Stimulated activated CD4-positive, alpha-beta T cell treated with anti-CD3 and anti-CD28 coated beads, Interleukin-2, amount 100 ng/mL, for 48 hours (primary cell): Measurements from ENCODE around the gene FAM174A.
"Not testable (repeated sequence)": the region's sequence is repeated elsewhere in the genome, so short reads cannot be mapped to it uniquely, and the experiment has no call there.

Experiments
- DNase-seq, 2 donors: peaks; one replicate each; pipeline ENCODE4 v3.0.0-alpha.2; 2020

The FAM174A gene

GRCh38 chr5:100576217-100576751 is 41.1 kb downstream of the FAM174A start:
- no peak for DNase-seq

- no peak for DNase-seq
Observed at GRCh38 chr5:100577506-100577905, 42.3 kb downstream of the FAM174A start.

GRCh38 chr5:100584069-100584468 is 48.9 kb downstream of the FAM174A start:
- DNase-seq = no peak

- DNase-seq = no peak
Observed at GRCh38 chr5:100584889-100585288, 49.7 kb downstream of the FAM174A start.

- no peak for DNase-seq
Observed at GRCh38 chr5:100590867-100591266, 55.7 kb downstream of the FAM174A start.

- no peak for DNase-seq
Observed at GRCh38 chr5:100595152-100595811, 60.1 kb downstream of the FAM174A start.

GRCh38 chr5:100595812-100596173 is 60.6 kb downstream of the FAM174A start:
- DNase-seq = no peak

- no peak for DNase-seq
Observed at GRCh38 chr5:100598446-100598845, 63.3 kb downstream of the FAM174A start.

- no peak for DNase-seq
Observed at GRCh38 chr5:100600298-100600994, 65.3 kb downstream of the FAM174A start.

GRCh38 chr5:100603141-100603540 is 68.0 kb downstream of the FAM174A start:
- no peak for DNase-seq

GRCh38 chr5:100604021-100604420 is 68.8 kb downstream of the FAM174A start:
- not testable (repeated sequence) for DNase-seq

- no peak for DNase-seq
Observed at GRCh38 chr5:100609594-100609993, 74.4 kb downstream of the FAM174A start.

GRCh38 chr5:100614308-100614707 is 79.1 kb downstream of the FAM174A start:
- DNase-seq = no peak

GRCh38 chr5:100615362-100615761 is 80.2 kb downstream of the FAM174A start:
- no peak for DNase-seq

- no peak for DNase-seq
Observed at GRCh38 chr5:100616291-100616690, 81.1 kb downstream of the FAM174A start.

GRCh38 chr5:100616981-100617380 is 81.8 kb downstream of the FAM174A start:
- no peak for DNase-seq

- no peak for DNase-seq
Observed at GRCh38 chr5:100623719-100624118, 88.5 kb downstream of the FAM174A start.

- DNase-seq = no peak
Observed at GRCh38 chr5:100634937-100635534, 99.9 kb downstream of the FAM174A start.
